Activated CD4-positive, alpha-beta T cell treated with anti-CD3 and anti-CD28 coated beads for 48 hours (primary cell): Measurements from ENCODE around the gene KCTD15.

Experiments
- DNase-seq: peaks from one replicate; pipeline ENCODE4 v3.0.0-alpha.2; 2020

The KCTD15 gene, protein sequence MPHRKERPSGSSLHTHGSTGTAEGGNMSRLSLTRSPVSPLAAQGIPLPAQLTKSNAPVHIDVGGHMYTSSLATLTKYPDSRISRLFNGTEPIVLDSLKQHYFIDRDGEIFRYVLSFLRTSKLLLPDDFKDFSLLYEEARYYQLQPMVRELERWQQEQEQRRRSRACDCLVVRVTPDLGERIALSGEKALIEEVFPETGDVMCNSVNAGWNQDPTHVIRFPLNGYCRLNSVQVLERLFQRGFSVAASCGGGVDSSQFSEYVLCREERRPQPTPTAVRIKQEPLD

DNA sequence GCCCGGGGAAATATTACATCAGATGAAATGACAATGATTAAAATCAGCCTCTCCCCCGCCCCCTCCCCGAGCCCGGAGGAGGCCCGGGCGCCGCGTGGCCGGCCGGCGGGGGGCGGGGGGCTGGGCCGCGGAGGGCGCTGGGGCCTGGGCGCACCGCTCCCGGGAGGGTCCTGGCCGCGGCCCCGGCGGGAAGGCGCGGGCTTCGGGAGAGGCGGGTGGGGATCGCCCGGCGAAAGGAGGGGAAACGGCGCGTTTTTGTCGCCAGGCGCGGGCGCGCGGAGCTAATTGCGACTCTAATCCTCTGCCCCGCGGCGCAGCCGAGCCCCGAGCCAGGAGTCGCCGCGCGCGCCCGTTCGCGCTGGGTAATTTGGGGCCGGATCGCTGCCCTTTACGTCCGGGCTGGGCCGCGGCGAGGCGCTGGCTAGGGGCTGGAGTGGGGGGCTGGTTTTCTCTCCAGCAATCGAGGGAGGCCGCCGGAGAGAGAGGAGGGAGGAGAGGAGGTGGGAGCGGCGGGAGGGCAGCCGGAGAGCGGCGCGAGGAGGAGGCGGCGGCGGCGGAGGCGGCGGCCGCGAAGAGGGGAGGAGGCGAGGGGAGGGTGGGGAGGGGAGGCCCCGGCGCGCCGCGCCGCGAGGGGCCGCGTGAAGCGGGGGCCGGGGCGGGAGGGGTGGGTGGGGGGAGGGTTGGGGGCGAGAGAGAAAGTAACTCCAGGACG is at the start of gene KCTD15:
Gene KCTD15, plus strand, starts transcription at position 707 of the 712 bp plus-strand sequence. CDS start 3,585 bp downstream, outside the sequence.
- DNase-seq = peak; percentile 59

DNA sequence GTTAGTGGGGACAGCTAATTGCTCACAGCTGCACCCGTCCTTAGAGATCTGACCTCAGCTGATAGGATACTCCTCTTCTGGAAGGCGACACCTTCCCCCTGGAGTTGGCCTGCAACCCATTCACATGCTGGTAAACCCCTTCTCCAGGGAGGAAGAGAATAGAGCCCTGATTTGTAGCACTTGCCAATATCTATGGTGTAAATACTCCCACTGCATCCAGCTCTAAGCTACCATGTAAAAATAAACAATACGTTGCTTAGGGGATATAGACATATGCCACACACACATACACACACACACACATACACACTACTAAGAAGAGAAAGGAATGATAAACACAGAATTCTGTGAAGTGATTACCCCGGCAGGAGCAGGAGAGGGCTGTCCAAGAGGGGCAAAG is 49.4 kb upstream of the KCTD15 start:
- DNase-seq = no peak

DNA sequence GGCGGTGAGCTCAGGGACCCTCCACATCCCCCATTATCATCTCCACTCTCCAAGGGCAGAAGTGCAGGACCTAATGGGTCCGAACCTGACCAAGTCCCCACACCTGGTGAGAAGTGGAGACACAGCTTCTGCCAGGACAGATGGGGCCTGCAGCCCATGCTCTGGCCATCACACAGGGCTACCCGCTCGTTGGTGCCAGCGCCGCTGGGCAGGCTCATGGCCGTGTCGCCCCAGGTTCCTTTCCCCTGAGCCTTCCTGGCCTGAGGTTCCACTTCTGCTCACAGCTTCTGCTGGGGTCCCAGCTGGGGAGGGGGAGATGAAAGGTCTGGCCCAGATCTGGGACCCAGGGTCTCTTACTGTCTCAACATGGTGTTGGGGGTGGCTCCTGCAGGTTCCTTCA is 48.4 kb upstream of the KCTD15 start:
- DNase-seq = no peak

DNA sequence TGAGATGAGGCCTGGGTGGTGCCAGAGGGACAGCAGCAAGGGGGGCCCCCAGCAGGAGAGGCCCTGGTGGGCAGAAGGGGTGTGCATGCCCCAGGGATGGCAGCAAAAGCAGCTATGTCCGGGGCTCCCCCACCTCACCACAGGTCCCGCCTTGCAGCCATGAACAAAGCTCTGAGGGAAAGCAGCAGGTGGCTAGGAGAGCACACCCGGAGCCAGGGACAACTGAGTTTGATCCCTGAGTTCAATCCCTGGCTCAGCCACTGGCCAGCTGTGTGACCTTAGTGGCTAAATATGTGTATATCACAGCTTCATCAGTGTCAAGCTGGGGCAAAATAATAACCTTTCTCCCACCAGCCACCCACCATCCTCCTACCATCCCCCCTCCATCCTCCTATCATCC is 47.7 kb upstream of the KCTD15 start:
- DNase-seq = no peak

DNA sequence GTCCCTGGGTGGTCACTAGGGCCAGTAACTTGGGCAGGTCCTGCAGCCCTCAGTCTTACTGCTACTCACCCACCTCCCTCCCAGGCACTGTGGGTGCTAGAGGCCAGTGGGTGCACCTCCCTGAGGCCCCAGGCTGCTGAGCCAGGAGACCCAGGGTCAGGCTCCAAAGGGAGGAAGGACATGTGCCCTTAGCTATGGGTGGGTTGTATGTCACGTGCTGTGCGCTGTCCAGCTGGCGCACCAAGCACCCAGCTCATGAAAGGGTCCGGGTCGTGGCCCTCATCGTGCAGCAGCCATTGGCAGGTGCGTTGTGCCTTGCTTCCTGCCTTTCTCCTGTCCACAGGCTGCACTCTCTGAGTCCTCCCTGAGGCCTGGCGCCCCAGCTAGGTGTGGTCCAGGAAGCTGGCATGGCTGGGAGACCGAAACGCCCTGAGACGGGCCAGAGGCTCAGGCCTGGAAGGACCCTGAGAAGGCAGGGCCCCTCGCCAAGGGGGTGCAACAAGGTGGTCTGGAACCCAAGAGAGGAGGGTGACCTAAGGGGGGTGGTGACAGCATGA is 47.0 kb upstream of the KCTD15 start:
- no peak for DNase-seq

DNA sequence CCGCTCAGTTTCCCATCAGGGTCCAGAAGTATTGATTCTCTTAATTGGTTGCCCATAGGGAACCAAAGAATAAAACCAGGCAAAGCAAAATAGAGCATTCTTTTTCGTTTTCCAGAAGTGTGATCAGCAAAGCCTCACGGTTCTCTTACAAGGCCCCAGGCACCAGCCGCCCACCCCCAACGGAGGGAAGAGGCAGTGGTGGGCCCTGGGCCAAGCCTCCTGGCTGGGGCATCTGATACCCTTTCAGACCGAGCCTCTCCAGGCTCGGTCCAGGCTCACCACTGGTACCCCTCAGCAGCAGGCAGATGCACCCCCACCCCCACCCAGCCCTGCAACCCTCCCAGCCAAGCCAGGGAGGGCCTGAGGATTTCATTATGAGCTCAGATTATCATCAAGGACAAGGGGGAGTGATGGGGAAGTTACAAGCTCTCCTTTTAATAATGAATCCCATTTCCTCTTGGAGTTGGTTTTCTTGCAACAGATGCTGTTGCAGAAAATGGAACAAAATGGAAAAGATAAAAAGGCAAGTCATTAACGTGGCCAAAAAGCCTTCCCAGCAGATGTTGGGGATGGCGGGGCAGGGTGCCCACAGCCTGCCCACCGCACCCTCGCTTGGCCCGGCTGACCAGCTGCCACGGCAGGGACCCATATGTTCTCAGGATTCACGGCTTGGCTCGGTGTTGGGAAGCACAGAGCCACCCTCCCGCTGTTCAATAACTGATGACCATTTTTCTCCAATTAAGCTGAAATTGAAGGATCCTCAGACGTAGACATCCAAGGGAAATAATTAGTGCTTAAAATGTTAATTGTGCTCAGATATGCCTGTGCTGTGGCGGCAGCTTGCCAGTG is 45.9 kb upstream of the KCTD15 start:
- DNase-seq = no peak

DNA sequence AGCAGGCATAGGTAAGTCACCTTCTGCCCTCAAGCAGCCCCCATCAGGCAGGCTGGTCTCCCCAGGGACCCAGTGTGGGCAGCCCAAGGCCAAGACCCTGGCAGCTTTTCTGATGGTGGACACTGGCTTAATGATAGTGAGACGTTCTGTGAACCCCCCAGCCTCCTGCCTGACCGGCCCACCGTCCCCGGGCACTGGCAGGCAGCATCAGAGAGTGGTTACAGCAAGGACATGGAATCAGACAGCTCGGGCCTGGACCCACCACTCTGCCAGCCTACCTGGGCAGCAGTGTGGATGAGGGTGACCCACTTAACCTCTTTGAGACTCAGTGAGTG is 45.3 kb upstream of the KCTD15 start:
- DNase-seq = no peak

DNA sequence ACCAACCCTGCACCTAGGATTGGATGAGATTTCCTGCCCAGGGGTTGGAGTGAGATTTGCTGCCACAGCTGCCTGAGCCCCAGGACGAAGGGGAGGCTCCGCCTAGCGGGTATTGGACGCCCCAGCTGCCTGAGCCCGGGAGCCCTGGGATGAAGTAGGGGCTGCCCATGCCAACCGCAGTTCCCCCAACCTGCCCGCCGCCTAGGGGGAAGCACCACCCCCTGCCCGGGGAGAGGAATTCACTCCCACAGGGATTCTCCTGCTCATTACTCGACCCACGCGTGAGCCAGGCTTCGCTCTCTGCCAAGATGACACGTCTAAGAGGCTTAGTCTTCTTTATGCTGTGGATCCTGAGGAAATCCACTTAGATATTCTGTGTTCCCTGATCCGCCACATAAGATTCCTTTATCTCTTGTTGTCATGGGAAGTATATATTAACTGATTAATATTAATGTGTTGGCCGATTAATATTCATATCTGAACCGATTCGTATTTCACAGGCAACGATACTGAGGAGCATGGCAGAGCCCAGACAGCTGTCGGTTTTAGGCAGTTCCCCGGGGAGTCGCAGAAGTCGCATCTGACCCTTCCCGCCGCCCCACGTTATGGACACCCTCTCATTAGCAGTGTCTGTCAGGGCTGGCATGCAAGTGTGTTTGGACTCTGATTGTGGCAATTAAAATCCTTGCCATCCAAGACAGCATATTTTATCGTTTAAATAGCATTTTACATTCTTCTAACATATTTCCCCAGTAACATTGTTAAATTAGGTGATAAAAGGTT is 44.5 kb upstream of the KCTD15 start:
- no peak for DNase-seq

DNA sequence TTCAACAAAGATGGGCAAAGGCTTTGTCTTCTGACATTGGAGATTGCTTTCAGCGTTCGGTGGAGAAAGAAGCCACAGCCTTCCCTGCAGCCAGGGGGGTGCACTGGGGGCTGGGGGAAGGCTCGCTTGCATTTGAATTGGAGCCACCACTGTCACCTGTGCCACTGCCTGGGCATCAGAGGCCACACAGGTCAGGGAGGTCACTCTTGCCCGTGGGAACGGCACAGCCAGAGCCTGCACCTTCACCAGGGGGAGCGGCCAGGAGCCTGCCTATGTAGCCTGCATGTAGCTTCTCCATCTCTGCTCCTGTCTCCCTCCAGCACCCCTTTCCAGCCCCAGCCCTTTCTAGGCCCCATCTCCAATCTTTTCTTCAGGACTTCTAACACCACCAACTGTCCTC is 43.7 kb upstream of the KCTD15 start:
- DNase-seq = no peak

DNA sequence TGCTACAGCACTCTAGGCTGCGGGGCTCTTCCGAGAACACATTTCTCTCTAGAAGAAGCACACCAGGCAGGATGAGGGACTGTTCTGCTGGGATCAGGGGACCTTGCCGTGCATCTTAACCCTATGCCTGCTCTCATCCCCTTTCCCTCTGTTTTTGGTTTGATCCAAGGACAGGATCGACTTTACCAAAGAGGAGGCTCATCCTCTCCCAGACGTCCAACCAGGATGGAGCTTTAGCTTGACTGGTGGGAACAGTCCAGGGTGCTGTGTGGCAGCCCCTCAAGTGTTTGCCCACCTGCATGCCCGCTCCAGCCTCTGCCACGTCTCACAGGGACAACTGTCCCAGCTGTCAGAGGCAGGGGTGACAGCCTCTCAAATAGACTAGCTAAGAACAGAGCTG is 42.3 kb upstream of the KCTD15 start:
- no peak for DNase-seq

DNA sequence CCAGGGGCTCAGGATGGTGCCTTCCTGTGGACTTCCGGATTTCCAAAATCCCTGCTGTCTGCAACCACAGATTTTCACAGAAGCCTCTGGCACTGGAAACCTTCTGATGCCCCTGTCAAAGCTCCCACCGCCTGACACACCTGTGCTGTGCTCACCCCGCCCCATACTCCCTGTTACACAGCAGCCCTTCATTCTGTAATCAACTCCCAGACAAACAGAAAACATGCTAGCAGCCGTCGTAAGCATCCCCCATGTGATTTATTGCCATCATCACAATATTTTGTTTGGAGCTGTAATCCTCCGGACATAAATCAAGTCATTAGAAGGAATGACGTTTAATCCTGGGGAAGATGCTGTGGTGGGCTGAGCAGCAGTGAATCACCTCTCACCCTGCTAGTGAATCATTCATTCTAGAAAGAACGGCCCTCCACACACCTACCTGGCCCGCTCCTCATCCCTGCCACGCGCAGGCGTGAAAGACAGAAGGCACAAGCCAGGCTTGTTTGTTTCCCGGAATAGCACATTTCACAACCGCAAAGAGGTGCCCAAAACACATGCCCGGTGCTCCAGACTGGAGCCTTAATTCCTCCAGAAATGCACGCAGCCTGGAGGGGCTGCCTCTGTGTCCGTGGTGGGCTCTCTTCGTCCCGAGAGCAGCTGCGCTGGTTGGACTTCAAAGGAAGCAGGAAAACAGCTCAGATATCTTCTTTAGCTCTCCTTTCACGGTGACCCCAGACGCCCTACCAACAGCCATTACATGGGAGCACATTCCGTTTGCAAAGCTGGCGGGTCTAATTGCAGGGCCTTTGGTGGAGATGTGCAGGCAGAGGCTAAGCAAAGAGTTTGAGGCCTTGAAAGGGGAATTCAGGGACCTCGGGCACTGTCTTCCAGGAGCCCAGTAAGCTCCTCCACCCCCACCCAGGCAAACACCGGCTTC is 41.3 kb upstream of the KCTD15 start:
- no peak for DNase-seq

DNA sequence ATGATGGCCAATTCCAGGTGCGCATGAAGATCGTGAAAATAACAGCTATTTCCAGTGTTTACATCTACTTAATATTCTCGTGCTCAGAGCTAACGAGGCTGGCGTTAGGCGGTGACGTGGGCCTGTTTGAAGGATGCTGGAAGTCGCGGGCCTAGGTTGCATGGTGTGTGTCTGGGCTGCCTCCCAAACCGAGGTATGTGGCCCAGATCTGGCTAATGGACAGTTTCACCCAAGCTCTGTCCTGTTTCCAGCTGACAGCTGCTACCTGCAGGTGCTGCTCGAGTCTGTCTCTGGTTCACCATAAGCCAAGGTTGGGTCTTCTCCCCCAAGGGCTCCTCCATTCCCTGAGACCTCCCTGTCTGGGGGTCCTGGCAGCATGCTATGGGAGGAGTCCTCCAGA is 40.5 kb upstream of the KCTD15 start:
- no peak for DNase-seq

DNA sequence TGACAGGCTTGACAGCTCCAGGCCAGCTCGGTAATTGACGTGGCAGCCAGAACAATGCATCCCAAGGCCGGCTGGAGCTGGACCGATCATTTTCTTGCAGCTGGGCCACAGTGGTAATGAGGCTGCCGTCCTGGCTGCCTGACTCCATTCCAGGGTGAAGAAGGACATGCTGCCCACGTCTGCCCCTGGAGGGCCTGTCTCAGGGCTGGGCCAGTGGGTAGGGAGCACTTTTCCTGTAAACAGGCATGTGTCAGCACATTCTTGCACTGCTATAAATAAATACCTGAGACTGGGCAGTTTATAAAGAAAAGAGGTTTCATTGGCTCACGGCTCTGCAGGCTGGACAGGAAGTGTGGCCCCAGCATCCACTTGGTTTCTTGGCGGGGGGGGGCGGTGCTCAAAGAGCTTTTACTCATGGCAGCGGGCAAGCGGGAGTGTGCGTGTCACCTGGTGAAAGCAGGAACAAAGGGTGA is 38.1 kb upstream of the KCTD15 start:
- DNase-seq = no peak

DNA sequence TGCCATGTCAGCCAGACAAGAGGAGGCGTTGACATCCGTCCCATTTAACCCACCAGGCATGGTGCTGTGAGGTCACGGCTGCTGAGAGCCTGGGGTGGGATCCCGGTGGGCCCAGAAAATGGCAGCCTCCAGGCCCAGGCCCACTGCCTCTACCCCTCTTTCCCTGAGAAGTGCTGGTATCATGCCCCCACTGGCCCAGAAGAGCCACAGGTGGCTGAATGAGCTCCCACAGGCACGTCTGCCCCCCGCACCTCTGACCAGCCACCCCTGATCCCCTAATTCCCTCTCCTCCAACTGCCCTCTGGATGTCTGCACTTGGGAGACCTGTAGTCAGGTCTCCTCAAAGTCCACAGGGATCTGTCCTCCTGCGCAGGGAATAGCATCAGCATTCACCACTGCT is 37.3 kb upstream of the KCTD15 start:
- no peak for DNase-seq

DNA sequence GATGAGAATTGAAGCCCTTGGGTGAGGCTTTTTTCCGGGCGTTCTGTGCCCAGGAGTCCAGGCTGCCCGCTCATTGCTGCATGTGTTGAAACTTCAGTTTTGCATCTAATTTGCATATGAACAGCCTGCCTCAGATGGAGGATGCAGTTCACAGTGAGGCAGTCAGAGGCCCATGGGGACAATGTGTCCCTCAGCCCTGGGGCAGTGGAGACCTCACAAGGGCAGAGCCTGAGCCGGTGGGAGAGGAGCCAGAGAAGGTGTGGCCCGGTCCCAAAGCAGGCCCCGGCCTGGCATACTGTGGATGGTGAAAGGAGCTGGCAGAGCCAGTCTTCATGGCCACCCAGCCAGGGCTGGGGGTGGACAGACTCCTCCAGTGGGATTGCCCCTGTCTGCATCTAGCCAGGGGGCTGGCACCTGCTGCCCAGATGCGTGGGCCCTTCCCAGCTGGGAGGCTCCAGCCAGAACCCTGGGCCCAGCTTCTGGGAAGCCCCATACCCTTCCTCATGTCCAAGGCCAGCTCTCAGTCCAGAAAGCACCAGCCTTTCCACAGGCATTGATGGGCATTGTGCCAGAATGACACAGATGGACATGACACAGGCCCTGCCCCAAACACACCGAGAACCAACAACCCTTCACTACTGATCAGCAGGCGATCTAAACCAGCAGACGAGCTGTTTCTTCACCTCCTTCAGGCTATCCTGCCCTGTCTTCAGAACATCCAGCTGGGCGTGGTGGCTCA is 32.9 kb upstream of the KCTD15 start:
- no peak for DNase-seq

DNA sequence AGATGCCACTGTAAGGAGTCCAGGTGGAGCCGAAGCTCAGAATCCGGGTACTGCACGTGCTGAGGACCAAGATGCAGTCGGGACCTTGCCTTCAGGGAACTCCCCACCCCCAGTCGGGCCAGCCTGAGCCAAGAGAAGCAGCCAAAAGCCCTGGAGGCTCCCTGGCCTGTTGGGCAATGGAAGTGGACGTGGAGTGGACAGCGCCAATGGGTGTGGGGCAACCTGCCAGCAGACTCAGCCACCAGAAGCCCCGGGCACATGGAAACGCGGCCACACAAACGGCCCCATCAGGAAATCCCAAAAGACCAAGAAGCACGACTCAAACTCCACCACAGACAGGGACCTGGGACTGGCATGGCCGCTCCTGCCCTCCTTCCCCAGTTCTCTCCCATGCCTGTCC is 30.0 kb upstream of the KCTD15 start:
- DNase-seq = no peak

DNA sequence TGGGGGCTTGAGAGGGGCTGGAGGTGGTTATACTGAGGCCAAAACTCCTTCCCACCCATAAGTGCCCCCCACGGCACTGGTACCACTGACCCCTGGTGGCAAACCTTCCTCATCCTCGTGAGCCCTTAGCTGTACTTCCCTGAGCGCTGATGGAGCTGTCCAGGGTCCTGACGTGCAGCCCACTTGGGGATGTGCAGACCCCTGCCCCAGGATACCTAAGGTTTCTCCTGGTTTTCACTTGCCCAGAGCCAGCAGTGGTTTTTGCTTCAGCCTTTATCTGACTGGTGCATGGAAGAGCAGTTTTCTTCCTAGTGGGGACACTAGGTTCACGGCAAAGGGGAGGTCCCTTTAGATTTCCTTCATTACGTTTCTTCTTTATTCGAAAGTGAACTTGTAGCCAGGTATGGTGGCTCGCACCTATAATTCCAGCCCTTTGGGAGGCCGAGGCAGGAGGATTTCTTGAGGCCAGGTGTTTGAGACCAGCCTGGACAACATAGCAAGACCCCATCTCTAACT is 28.7 kb upstream of the KCTD15 start:
- peak; percentile 32 for DNase-seq

DNA sequence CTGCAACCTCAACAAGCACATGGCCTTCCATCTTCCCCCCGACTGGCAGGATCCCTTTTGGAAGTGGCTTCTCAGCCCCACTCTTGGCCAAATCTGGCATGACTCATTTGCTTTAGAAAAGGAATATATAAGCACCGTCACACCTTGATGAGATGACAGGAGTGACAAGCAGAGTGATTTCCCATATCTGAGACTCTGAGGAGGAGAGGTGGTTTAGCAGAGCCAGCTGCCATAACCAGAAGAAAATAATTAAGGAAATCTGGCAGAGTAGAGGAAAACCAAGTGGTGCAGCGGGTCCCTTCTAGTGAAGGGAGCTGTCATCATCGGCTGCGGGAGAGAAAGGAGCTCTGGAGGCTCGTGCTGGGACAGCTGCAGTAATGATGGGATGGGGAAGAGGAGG is 27.5 kb upstream of the KCTD15 start:
- DNase-seq = no peak

DNA sequence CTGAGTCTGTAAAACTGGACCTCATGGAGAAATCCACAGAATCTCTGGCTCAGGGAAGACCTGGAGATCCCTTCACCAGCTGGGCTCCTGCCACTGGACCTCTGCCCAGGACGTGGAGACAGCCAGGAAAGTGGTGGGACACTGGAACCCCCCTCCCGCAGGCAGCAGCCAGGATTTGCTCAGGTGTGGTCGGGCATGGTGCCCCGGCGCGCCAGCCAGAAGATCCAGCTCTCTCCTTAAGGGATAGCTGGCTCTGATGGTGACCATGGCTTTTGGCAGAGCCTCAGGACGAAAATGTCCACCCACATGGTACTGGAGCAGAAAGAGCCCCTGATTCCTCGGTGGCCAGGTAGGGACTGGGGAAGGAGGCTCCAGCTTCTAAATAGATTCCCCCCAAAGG is 26.6 kb upstream of the KCTD15 start:
- no peak for DNase-seq

DNA sequence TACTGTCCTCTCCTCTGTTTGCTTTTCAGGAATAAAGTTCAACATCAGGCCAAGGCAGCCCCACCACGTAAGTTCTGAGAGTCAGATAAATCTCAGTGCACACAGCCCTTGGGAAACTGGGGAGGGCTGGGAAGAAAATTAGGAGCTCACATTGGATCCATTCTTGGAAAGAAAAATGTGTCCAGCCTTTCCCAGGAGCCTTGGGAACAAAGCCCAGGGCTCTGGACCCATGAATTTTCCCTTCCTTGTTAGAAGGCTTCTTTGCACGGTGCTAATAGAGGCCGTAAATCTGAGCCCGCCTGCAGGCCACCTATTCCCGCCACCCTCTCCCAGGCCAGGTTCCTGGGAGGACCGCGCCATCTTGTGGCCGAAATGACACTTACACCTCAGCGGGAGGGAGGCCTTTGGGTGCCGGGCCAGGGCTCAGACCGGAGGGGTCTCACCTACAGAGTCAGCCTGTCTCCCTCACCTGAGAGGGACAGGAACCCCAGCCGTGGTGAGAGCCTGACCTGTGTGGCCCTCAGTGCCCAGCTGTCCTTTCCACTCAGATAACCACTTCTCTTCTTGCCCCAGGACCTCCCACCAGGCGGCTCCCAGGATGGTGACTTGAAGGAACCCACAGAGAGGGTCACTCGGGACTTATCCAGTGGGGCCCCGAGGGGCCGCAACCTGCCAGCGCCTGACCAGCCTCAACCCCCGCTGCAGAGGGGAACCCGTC is 25.1 kb upstream of the KCTD15 start:
- DNase-seq = peak; percentile 82
